GM18505 (cell line): ENCODE data around the gene INSL4.

Experiments used
- ATAC-seq: cut with Tn5 transposase; IDR thresholded peaks from one replicate; pipeline ENCODE4 v1.9.1; 2021; ENCODE audit not compliant: unreplicated experiment
- POLR2A ChIP-seq: IDR thresholded peaks from 4 replicates; pipeline ENCODE4 v1.6.1; 2011; ENCODE audit warnings: borderline replicate concordance; ENCODE audit not compliant: insufficient read depth, insufficient read length; ENCODE audit errors: extremely low read depth

INSL4 gene

GRCh38 chr9:5265939-5266338, 34.7 kb downstream of the INSL4 start:
- no peak for TF ChIP-seq POLR2A

GRCh38 chr9:5269249-5269715, 38.1 kb downstream of the INSL4 start:
- ATAC-seq: no peak

More at GRCh38 chr9:5265939-5266338, 34.7 kb downstream of the INSL4 start:
- no peak for ATAC-seq

GRCh38 chr9:5274770-5275169, 43.6 kb downstream of the INSL4 start:
- no peak for ATAC-seq
- TF ChIP-seq POLR2A: no peak

More at GRCh38 chr9:5269249-5269715, 38.1 kb downstream of the INSL4 start:
- TF ChIP-seq POLR2A: no peak

- ATAC-seq: no peak
- TF ChIP-seq POLR2A: no peak
These were observed 47.3 kb downstream of the INSL4 start for GRCh38 chr9:5278486-5278885.
